ENCODE data around the gene VWA8.
"Not testable (repeated sequence)": the region's sequence is repeated elsewhere in the genome, so short reads cannot be mapped to it uniquely, and the experiment has no call there.

VWA8 gene

GRCh38 chr13:41922894-41923293 is 38.0 kb downstream of the VWA8 start:
- DNase-seq (ENCODE audit: low read depth in 2 of 2): not testable (repeated sequence)

DNA sequence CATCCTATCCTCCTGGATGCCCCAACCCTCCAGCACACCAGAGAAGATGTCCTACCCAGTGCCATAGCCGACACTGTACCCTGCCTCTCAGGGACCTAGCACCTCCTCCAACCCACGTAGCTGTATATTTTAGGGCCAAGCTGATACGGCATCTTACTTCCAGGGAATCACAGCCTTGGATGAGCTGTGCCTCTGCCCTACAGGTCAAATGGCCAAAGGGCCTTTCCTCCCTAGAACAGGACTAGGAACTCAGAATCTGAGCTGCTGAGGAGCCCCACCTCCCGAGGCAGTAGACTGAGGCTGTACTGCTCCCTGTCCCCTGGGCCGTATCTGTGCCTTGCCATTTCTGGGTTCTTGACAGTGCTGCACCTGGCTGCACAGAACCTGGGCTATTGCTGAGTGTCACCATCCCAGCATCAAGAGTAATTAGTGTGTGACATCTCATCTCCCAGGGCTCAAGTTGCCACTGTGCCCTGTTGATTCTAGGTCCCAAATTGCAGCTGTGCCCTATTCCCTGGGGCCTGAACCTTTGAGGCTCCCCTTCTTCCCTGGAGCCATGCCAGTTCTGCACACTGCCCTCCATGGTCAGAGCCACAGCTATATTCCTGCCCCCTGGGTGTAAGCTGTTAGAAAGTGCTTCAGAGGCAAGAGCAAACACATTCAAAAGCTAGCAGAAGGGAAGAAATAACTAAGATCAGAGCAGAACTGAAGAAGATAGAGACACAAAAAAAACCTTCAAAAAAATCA is 41.0 kb downstream of the VWA8 start:
- no peak for DNase-seq (ENCODE audit: low read depth in 2 of 2)

- DNase-seq (ENCODE audit: low read depth in 2 of 2): no peak
Observed at GRCh38 chr13:41919031-41919740, 41.7 kb downstream of the VWA8 start.

- no peak for DNase-seq (ENCODE audit: low read depth in 2 of 2)
Observed at GRCh38 chr13:41917641-41918040, 43.3 kb downstream of the VWA8 start.

GRCh38 chr13:41916173-41916954 is 44.5 kb downstream of the VWA8 start:
- no peak for DNase-seq (ENCODE audit: low read depth in 2 of 2)

- no peak for DNase-seq (ENCODE audit: low read depth in 2 of 2)
Observed at GRCh38 chr13:41915081-41915480, 45.8 kb downstream of the VWA8 start.

- no peak for DNase-seq (ENCODE audit: low read depth in 2 of 2)
Observed at GRCh38 chr13:41914552-41914951, 46.4 kb downstream of the VWA8 start.

- DNase-seq (ENCODE audit: low read depth in 2 of 2): no peak
Observed at GRCh38 chr13:41909506-41909905, 51.4 kb downstream of the VWA8 start.

DNA sequence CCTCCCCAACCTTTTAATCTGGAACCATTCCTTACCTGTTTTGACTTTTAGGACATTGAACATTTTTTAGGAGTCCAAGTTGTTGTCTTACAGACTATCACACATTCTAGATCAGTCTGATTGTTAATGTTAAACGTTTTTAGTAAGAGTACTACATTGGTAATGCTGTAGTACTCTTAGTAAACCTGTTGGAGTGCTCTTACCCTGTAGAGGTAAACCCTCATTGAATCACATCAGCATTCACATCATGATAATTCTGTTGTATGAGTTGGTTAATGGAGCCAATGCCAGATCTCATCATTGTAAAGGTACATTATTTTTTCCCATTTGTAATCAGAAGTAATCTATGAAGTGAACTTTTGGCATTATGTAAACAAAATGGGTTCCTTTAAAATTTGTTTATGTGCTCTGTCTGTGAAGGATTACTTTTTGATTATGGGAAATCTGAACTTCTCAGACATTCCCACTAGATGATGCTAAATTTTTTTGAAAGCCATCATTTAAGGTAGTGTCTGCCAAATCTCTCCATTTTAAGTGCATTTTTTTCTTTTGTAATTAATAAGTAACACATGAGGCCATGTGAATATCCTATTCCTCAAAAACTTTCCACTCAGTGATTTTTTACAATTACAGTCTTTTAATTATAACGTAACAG is 55.2 kb downstream of the VWA8 start:
- no peak for DNase-seq (ENCODE audit: low read depth in 2 of 2)

DNA sequence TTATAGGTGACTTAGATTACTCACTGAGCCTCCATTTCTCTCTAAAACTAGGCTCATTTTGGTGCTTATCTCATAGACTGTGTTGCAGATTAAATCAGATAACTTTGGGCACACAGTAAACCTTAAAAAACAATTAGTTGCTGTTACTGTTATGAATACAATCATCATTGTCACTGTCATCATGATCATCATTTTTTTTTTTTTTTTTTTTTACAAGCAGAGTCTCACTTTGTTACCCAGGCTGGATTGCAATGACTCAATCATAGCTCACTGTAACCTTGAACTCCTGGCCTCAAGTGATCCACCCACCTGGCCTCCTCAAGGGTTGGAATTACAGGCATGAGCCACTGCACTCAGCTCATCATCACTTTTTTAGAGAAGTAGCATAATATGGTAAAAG is 60.0 kb downstream of the VWA8 start:
- no peak for DNase-seq (ENCODE audit: low read depth in 2 of 2)

GRCh38 chr13:41898411-41898810 is 62.5 kb downstream of the VWA8 start:
- not testable (repeated sequence) for DNase-seq (ENCODE audit: low read depth in 2 of 2)

GRCh38 chr13:41897126-41897525 is 63.8 kb downstream of the VWA8 start:
- no peak for DNase-seq (ENCODE audit: low read depth in 2 of 2)

DNA sequence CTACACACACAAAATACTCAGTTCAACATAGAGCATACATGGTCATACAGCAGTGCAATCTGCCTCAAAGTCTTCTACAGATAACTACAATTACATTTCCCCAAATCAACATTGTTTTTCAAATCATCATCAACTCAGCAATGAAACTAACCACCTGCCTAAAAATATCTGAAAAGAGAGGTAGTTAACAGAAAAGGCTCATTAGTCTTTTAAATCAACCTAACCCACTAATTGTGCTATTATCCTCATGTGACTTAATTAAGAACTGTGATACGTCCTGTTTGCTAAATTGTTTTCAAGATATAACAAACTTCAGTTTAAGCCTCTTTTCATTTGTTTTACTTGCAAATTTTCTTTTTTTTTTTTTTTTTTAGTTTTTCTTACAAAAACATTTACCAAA is 65.4 kb downstream of the VWA8 start:
- no peak for DNase-seq (ENCODE audit: low read depth in 2 of 2)

DNA sequence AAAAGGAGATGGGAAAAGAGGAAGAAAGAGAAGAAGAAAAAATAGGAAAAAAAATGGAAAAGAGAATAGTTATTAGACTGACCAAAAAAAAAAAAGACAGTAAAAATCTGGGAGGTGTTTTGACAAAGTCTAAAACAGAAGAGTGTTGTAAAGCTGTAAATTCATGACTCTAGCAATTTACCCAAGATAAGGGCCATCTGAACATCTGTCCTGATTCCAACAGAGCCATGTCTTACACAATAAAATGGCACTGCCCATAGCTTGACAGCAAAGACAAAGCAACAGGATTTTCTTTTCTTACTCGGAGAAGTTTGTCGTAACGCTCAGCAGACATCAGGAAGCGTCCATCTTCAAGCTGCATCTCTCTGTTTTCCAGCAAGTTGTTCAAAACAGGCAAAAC is 69.8 kb downstream of the VWA8 start:
- DNase-seq (ENCODE audit: low read depth in 2 of 2): no peak

- DNase-seq (ENCODE audit: low read depth in 2 of 2): no peak
Observed at GRCh38 chr13:41883147-41883546, 77.8 kb downstream of the VWA8 start.

DNA sequence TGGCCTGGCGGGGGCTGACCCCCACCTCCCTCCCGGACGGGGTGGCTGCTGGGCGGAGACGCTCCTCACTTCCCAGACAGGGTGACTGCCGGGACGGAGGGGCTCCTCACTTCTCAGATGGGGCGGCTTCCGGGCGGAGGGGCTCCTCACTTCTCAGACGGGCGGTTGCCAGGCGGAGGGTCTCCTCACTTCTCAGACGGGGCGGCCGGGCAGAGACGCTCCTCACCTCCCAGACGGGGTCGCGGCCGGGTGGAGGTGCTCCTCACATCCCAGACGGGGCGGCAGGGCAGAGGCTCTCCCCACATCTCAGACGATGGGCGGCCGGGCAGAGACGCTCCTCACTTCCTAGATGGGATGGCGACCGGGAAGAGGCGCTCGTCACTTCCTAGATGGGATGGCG is 79.0 kb downstream of the VWA8 start:
- DNase-seq (ENCODE audit: low read depth in 2 of 2): not testable (repeated sequence)

DNA sequence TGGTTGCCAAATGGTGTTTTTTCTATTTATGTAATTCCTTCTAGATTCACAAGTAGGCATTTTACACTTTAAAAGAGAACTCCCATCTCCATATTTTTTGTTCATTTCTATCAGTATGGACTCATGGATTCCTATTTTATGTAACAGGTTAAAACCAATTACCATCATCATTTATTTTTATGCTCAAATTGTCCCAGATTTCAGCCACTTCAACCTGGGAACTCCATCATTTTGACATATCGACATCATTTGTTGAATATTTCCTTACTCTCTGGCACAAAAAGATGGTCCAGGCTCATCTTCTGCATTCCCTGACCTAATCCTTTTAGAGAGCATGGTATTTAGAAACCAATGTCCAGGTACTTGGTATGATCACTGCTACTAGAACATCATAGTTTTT is 79.9 kb downstream of the VWA8 start:
- DNase-seq (ENCODE audit: low read depth in 2 of 2): no peak

- no peak for DNase-seq (ENCODE audit: low read depth in 2 of 2)
Observed at GRCh38 chr13:41864658-41865057, 96.3 kb downstream of the VWA8 start.

GRCh38 chr13:41862659-41863058 is 98.2 kb downstream of the VWA8 start:
- DNase-seq (ENCODE audit: low read depth in 2 of 2): not testable (repeated sequence)

DNA sequence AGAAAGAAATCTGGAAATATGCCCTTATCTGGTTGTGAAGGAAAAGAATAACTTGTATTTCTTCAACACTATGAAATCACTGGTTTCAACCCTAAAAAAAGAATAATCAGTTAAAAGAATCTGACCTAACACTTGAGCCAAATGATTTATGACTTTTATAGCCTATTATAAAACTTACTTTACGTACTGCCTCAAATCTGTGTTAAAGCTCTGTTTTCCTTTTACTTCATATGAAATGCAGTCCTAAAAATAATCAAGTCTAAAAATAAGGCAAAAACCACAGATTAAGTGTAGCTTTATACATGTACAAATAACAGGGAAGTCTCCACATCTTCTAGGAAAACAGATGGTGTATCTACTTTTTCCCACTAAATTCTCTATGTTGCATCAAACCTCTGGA is 101.3 kb downstream of the VWA8 start:
- DNase-seq (ENCODE audit: low read depth in 2 of 2): no peak

GRCh38 chr13:41858780-41859179 is 102.1 kb downstream of the VWA8 start:
- DNase-seq (ENCODE audit: low read depth in 2 of 2): no peak

DNA sequence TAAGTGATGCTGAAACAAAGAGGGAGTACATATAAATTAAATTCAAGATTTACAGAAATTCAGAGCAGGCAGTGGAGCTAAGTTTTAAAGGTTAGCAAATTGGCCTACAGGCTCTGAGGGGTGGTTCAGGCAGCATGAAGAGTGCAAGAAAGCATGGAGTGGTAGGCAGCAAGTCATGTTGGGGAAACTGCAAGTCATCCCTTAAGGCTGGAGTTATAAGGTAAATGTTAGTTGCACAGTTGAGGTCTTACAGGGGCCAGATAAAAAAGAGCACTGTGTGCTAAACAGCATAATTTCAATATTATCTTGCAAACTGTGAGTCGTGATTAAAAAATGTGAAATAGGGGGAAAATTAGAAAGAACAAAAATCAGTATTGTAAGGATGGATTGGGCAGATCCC is 106.2 kb downstream of the VWA8 start:
- no peak for DNase-seq (ENCODE audit: low read depth in 2 of 2)

Measured in stimulated activated CD4-positive, alpha-beta T cell treated with anti-CD3 and anti-CD28 coated beads, Interleukin-12 subunit alpha, Interleukin-12 subunit beta, amount 100 ng/mL, for 24 hours (primary cell).